Right lobe of liver (tissue), 6 donors: ENCODE measurements around the gene SHISA7. TPM values are rescaled to one million over a fixed set of nuclear protein-coding genes. Genes with fewer than 3 reads are reported as not detected.

Experiments used
- ATAC-seq, 4 donors: fragments of 200-7000 bp; cut with Tn5 transposase; one replicate each; pipeline ENCODE4 v1.9.1; 2020; ENCODE audit warnings: mild to moderate bottlenecking in 4 of 4, moderate library complexity in 4 of 4
- DNase-seq, 3 donors: peaks; one replicate each; pipeline ENCODE4 v3.0.0-alpha.2; 2020
- H3K27ac ChIP-seq, 3 donors: fragments of 200-600 bp; one replicate each; pipeline ENCODE4 v1.8.0; 2022
- H3K27me3 ChIP-seq, 2 donors: fragments of 200-600 bp; one replicate each; pipeline ENCODE4 v1.8.0; 2022
- H3K36me3 ChIP-seq, 4 donors: fragments of 200-600 bp; sonication (generic) in 1 of 4; one replicate each; pipeline versions ENCODE4 v1.5.1 to v1.8.0; 2017 to 2022; ENCODE audit warnings: control low read depth in 1 of 4
- H3K4me1 ChIP-seq, 4 donors: fragments of 200-600 bp; sonication (generic) in 1 of 4; one replicate each; pipeline versions ENCODE4 v1.5.1 to v1.8.0; 2017 to 2022; ENCODE audit warnings: control low read depth in 1 of 4
- H3K4me3 ChIP-seq, 3 donors: fragments of 200-600 bp; one replicate each; pipeline ENCODE4 v1.8.0; 2022
- H3K9me3 ChIP-seq, 4 donors: fragments of 200-600 bp; sonication (generic) in 1 of 4; one replicate each; pipeline versions ENCODE4 v1.5.1 to v1.8.0; 2017 to 2022; ENCODE audit warnings: control low read depth in 1 of 4
- CTCF ChIP-seq, 4 donors: fragments of 200-600 bp in 3 of 4; fragments of 450-650 bp in 1 of 4; IDR thresholded peaks; one replicate each; pipeline versions ENCODE4 v1.5.1 to v1.8.0; 2016 to 2022; ENCODE audit warnings: antibody characterized with exemption in 4 of 4, mild to moderate bottlenecking in 2 of 4
- POLR2A ChIP-seq: fragments of 450-650 bp; IDR thresholded peaks from one replicate; pipeline ENCODE4 v1.6.1; 2017; ENCODE audit warnings: antibody characterized with exemption, mild to moderate bottlenecking
- WGBS: methylation state at CpG from one replicate; pipeline ENCODE4 v1.1.6; 2018; ENCODE audit warnings: low coverage, low lambda C conversion rate; ENCODE audit not compliant: insufficient coverage; ENCODE audit errors: missing lambda C conversion rate; 5-methylcytosine and 5-hydroxymethylcytosine counted together
- intact Hi-C, 2 donors: fragments of 100-400 bp; cut with DNase I; formaldehyde crosslinking; loops; one replicate each; pipeline versions ENCODE4 v1.11.2 to v1.14.1; 2022
- total RNA-seq, 6 experiments: library from RNA; depleted of rRNA in 2 of 6; stranded (reverse); fragments of >200 nt in 2 of 6; fragmentation: NEBNext Ultra II Directional in 3 of 6; extraction: Animal tissue kit (Norgen Biotek cat#: 25700) in 3 of 6; gene quantifications; one replicate each; pipeline versions ENCODE4 v1.1.0 to v1.2.4, GENCODE V29; 2016 to 2023
- donor health status: DM: no; HTN: yes; CAD: no.
- donor health status: DM: no; HTN: no; CAD: no.
- donor health status: DM: no; HTN: no; CAD: no.
- donor health status: DM: no; HTN: yes; CAD: no.
- donor health status: DM: no; HTN: yes; CAD: no.

SHISA7 gene
- total RNA-seq, 6 experiments from 2014 or later: 0.04 TPM; not detected in 5

- no peaks in the 10 kb centered on the region for H3K4me1 ChIP-seq
- no peak overlapping the region for H3K27ac ChIP-seq
These were observed 47.7 kb upstream of the SHISA7 start for GRCh38 chr19:55490478-55491432.

GRCh38 chr19:55489711-55490477 lies 46.8 kb upstream of the SHISA7 start:
- intact Hi-C loops: loop anchor here in 1 of 2 donors (10.0 kb wide), 1 partner anchor 345 kb away; the partner anchor contains the start of gene TNNT1
- Histone ChIP-seq H3K36me3 (no peaks in the 10 kb centered on the region), H3K9me3 (no peaks in the 10 kb centered on the region), H3K4me3 (no peak overlapping the region), H3K4me1 (no peaks in the 10 kb centered on the region), H3K27ac (no peak overlapping the region), H3K27me3 (no peaks in the 10 kb centered on the region)
- TF ChIP-seq POLR2A (no peak), CTCF (IDR thresholded peaks at IDR 0.05) (no peak)
- WGBS: 46% methylated on average over 6 of the region's 21 CpGs
- DNase-seq (no peak), ATAC-seq (no peak)

More at GRCh38 chr19:55490478-55491432, 47.7 kb upstream of the SHISA7 start:
- H3K36me3 ChIP-seq: no peaks in the 10 kb centered on the region
- no peak for TF ChIP-seq CTCF (IDR thresholded peaks at IDR 0.05)
- no peak for TF ChIP-seq POLR2A
- no peaks in the 10 kb centered on the region for H3K9me3 ChIP-seq
- no peaks in the 10 kb centered on the region for H3K27me3 ChIP-seq
- 68% methylated on average over 5 of the region's 52 CpGs for WGBS
- ATAC-seq (no peak), DNase-seq (no peak)
- no peak overlapping the region for H3K4me3 ChIP-seq
- intact Hi-C loops: loop anchor here in 1 of 2 donors (10.0 kb wide), 1 partner anchor 346 kb away; the partner anchor contains the start of gene TNNT1

GRCh38 chr19:55488986-55489710 lies 46.0 kb upstream of the SHISA7 start:
- ATAC-seq: no peak
- DNase-seq: no peak
- intact Hi-C loops: no loop called here
- Histone ChIP-seq H3K9me3 (no peaks in the 10 kb centered on the region), H3K4me3 (no peak overlapping the region), H3K27me3 (no peaks in the 10 kb centered on the region), H3K27ac (no peak overlapping the region), H3K36me3 (no peaks in the 10 kb centered on the region), H3K4me1 (peaks cover 0 to 6% (median 0%) of the 10 kb centered on the region in 4 donors)
- 40% methylated on average over 2 of the region's 36 CpGs for whole genome bisulfite sequencing
- TF ChIP-seq CTCF (IDR thresholded peaks at IDR 0.05): no peak
- TF ChIP-seq POLR2A: no peak
